Measurements from ENCODE around the gene PRIMA1.

Gene PRIMA1

DNA sequence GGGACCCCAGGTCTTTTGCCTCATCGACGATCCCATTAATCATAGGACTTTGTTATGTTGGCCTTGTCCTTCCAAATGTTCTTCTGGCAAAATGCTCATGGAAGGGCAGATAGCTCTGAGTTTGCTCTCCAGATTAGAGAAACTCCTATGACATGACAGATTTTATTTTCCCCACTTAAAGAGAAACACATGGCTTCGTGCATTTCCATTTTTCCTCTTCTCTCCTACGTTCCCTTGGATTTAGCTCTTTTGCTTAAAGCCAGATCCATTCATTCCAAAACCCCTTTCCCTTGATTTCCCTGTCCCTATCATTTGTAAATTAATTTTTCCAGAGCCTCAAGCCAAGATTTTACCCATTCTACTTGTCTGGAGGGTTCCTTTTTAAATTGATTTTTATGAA, 2.9 kb downstream of the PRIMA1 start:
- TF ChIP-seq, protein P1, sequence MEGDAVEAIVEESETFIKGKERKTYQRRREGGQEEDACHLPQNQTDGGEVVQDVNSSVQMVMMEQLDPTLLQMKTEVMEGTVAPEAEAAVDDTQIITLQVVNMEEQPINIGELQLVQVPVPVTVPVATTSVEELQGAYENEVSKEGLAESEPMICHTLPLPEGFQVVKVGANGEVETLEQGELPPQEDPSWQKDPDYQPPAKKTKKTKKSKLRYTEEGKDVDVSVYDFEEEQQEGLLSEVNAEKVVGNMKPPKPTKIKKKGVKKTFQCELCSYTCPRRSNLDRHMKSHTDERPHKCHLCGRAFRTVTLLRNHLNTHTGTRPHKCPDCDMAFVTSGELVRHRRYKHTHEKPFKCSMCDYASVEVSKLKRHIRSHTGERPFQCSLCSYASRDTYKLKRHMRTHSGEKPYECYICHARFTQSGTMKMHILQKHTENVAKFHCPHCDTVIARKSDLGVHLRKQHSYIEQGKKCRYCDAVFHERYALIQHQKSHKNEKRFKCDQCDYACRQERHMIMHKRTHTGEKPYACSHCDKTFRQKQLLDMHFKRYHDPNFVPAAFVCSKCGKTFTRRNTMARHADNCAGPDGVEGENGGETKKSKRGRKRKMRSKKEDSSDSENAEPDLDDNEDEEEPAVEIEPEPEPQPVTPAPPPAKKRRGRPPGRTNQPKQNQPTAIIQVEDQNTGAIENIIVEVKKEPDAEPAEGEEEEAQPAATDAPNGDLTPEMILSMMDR (IDR thresholded peaks at IDR 0.05; ENCODE audit: low read depth, low read length), result no peak
- no peak for DNase-seq (ENCODE audit: extremely low read depth, low read depth)

- TF ChIP-seq, protein P1 (IDR thresholded peaks at IDR 0.05; ENCODE audit: low read depth, low read length), result no peak
- no peak for DNase-seq (ENCODE audit: extremely low read depth, low read depth)
Observed at GRCh38 chr14:93784878-93785277, 3.4 kb downstream of the PRIMA1 start.

- DNase-seq (ENCODE audit: extremely low read depth, low read depth), result no peak
- TF ChIP-seq, protein P1 (IDR thresholded peaks at IDR 0.05; ENCODE audit: low read depth, low read length), result no peak
Observed at GRCh38 chr14:93780813-93781400, 7.4 kb downstream of the PRIMA1 start.

DNA sequence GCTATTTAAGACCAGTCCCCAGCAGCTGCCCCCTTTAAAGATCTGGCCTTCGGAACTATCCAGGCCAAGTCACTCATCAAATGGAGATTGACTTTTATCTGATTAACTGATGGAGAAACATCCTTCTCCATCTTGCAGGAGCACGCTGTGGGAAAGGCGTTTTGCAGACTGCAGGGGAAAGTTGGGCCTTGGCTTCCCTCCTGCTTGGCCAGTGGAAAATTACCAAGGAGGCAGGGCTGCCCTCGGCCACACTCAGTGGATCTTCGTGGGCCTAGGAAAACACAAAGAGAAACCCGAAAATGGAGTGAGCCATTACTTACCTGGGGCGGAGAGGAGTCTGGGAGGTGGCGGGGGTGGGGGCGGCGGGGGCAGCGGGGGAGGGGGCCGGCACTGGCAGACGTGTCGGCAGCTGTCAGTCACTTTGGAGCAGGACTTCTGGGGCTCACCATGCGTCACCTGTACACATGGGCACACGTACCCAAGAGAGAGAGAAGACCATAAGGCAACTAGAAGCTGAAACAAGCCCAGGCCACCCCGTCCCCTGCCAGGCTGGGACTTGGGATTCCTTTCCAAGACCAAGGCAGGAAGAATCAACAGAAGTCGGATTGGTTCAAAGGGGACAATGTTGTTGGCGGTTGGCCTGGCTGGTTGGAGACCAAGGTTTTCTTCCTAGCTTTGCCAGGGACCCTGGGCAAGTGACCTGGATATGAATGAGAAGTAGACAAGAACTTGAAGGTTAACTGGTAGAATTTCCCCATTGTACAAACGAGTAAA, 9.2 kb downstream of the PRIMA1 start:
- DNase-seq (ENCODE audit: extremely low read depth, low read depth), result no peak
- TF ChIP-seq, protein P1 (IDR thresholded peaks at IDR 0.05; ENCODE audit: low read depth, low read length), result no peak

DNA sequence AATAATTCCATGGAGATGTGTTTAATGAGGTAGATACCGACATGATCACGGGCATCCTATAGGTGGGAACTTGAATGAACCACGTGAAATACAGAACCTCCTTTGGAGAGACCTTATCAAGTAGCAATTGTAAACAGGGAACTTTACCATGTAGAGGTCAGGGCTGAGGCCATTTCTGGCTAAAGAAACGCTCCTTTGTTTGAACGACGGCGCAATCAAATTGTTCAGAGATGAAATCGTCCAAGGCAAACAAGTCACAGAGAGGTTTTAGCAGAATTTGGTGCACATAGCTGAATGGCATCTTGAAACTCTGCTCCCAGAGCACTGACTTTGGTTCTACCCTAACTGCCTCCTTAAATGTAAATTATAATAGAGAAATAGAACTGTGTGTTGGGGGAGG, 9.8 kb downstream of the PRIMA1 start:
- DNase-seq (ENCODE audit: extremely low read depth, low read depth), result no peak
- TF ChIP-seq, protein P1 (IDR thresholded peaks at IDR 0.05; ENCODE audit: low read depth, low read length), result no peak

DNA sequence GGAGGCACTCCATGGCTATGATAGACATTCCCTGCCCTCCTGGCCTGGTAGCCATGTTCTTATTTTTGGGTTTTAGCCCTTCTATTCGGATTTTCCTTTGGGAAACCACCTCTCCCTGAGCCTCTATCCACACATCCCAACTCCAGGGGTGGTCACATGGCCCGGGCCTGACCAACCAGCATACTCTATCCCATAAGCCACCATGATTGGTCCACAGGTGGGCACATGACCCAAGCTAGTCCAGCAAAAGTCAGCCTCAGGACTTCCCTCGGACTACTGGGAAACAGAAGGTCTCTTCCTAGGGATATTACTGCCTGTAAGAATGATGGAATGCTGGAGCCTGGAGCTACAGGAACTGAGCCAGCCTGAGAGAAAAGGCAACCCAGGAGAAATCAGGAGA, 12.5 kb downstream of the PRIMA1 start:
- DNase-seq (ENCODE audit: extremely low read depth, low read depth), result no peak
- TF ChIP-seq, protein P1 (IDR thresholded peaks at IDR 0.05; ENCODE audit: low read depth, low read length), result no peak

- TF ChIP-seq, protein P1 (IDR thresholded peaks at IDR 0.05; ENCODE audit: low read depth, low read length), result no peak
Observed at GRCh38 chr14:93775158-93775557, 13.1 kb downstream of the PRIMA1 start.

More at GRCh38 chr14:93775158-93775557, 13.1 kb downstream of the PRIMA1 start:
- no peak for DNase-seq (ENCODE audit: extremely low read depth, low read depth)
